ENCODE data around the gene CLPTM1L. TPM values are rescaled to one million over a fixed set of nuclear protein-coding genes. Genes with fewer than 3 reads are reported as not detected.
A peak's percentile ranks its signal among the peaks of the same experiment; 100 is the strongest.

The CLPTM1L gene
- total and polyA plus RNA-seq, 2 donors (not counting 1 experiment from before 2014, with no cell fraction given), result 78.4 to 99.9 TPM

DNA sequence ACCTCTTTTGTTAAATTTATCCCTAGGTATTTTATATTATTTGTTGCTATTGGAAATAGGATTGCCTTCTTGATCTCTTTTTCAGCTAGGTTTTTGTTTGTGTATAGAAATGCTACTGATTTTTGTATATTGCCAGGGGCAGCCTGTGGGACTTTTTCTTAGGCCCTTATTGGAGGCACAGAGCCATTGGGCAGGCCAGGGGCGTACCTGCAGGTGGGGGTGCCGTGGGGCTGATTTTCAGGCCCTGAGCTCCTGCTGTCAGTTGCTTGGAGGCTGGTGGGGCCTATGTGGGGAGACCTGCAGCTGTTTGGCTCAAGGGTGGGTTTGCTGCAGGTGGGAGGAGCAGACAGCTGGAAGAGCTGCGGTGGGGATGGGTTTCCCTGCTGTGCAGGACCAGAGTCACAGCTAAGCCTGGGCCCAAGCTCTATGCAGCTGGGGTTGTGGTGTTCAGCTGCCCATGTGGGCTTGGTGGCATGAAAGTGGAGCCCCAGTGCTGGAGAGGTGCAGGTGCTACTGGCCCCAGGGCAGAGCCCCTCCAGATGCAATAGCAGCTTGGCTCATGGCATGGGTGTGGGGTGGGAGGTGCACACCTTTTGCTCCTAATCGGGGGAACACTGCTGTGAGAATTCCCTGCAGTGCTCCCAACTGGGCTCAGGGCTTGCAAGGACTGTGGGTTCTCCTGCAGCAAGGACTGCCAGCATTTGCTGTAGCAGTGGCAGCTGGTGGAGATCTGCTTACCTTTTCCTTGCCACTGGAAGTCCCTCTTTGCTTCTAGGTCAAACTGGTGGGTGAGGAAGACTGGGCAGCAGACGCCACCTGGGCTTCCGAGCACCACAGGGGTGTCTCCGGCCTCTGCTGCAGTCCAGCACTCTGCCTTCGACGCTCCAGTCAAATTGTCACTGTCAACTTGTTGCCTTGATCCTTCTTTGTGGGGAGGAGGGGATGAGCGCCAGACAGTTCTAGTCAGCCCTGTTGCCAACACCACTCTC is 7.6 kb upstream of the CLPTM1L start:
- Histone ChIP-seq H4K20me1 (ENCODE audit: control insufficient read depth, insufficient read depth, low read length, poor library complexity, severe bottlenecking) (no peaks in the 10 kb centered on the region), H3K27me3 (replicated peaks in 1 of 4; ENCODE audit: control extremely low read depth in 1 of 4, control insufficient read depth in 3 of 4, insufficient read depth in 4 of 4, low read length in 3 of 4) (no peaks in the 10 kb centered on the region), H3K9me3 (ENCODE audit: control extremely low read depth in 1 of 3, control insufficient read depth in 2 of 3, insufficient read depth in 1 of 3, low read length in 2 of 3) (no peaks in the 10 kb centered on the region), H3K79me2 (ENCODE audit: control insufficient read depth, insufficient read depth, low read length) (no peaks in the 10 kb centered on the region), H3K9ac (ENCODE audit: low read length) (no peak overlapping the region), H3K36me3 (replicated peaks in 1 of 2; ENCODE audit: control extremely low read depth in 1 of 2, control insufficient read depth in 1 of 2, extremely low read depth in 1 of 2, insufficient read depth in 2 of 2, low read length in 1 of 2) (no peaks in the 10 kb centered on the region), H3K4me1 (ENCODE audit: control insufficient read depth in 2 of 2, insufficient read depth in 2 of 2, low read length in 2 of 2) (no peaks in the 10 kb centered on the region), H3K27ac (ENCODE audit: low read length in 2 of 2) (no peak overlapping the region), H3K4me3 (ENCODE audit: control extremely low read depth in 1 of 5, extremely low read depth in 1 of 5, insufficient read depth in 1 of 5, low read depth in 2 of 5, low read length in 4 of 5) (no peak overlapping the region), H2AFZ (ENCODE audit: insufficient read depth, low read depth, low read length, poor library complexity, severe bottlenecking) (no peak overlapping the region), H3K4me2 (replicated peaks; ENCODE audit: low read depth, low read length, poor library complexity, severe bottlenecking) (no peak overlapping the region)
- POLR2A ChIA-PET, result no interaction called here
- no peak for ATAC-seq (ENCODE audit: low read depth)
- H3K27ac Mint-ChIP-seq, result peak overlapping the region; percentile 21
- WGBS (ENCODE audit: insufficient coverage), result 80% methylated on average over 9 of the region's 10 CpGs
- H3K27me3 Mint-ChIP-seq, result no peaks in the 10 kb centered on the region
- H3K4me1 Mint-ChIP-seq, result no peaks in the 10 kb centered on the region
- intact Hi-C loops (cut with micrococcal nuclease), result no loop called here
- CTCF ChIA-PET, result interaction anchor here (1.8 kb wide), 1 partner anchor 28 kb away, joined by 4 read pairs; no protein-coding TSS in a partner anchor
- TF ChIP-seq, protein P1, sequence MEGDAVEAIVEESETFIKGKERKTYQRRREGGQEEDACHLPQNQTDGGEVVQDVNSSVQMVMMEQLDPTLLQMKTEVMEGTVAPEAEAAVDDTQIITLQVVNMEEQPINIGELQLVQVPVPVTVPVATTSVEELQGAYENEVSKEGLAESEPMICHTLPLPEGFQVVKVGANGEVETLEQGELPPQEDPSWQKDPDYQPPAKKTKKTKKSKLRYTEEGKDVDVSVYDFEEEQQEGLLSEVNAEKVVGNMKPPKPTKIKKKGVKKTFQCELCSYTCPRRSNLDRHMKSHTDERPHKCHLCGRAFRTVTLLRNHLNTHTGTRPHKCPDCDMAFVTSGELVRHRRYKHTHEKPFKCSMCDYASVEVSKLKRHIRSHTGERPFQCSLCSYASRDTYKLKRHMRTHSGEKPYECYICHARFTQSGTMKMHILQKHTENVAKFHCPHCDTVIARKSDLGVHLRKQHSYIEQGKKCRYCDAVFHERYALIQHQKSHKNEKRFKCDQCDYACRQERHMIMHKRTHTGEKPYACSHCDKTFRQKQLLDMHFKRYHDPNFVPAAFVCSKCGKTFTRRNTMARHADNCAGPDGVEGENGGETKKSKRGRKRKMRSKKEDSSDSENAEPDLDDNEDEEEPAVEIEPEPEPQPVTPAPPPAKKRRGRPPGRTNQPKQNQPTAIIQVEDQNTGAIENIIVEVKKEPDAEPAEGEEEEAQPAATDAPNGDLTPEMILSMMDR (IDR thresholded peaks at IDR 0.05), result no peak
- no peak for TF ChIP-seq EZH2 (IDR thresholded peaks at IDR 0.05; ENCODE audit: borderline replicate concordance, insufficient read depth, low read depth, low read length, poor library complexity, severe bottlenecking)
- no peak for DNase-seq
- H3K4me3 Mint-ChIP-seq, result no peak overlapping the region
- no peaks in the 10 kb centered on the region for H3K9me3 Mint-ChIP-seq (ENCODE audit: insufficient read depth)

DNA sequence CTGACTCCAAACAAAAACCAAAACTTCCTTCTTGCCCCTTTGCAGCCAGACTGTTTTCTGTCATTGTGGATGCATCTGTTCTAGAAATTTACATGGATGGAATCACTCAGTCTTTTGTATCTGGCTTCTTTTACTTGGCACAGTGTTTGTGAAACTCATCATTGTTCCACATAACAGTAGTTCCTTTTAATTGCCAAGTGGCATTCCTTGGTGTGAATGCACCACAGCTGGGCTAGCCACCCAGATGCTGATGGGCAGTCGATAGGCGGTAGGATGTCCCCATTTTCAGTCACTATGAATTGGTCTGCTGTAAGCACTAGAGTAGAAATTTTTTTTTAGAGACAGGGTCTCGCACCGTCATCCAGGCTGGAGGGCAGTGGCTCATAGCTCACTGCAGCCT is 6.3 kb upstream of the CLPTM1L start:
- Histone ChIP-seq H3K4me2 (replicated peaks; ENCODE audit: low read depth, low read length, poor library complexity, severe bottlenecking) (no peak overlapping the region), H3K27ac (ENCODE audit: low read length in 2 of 2) (no peak overlapping the region), H3K79me2 (ENCODE audit: control insufficient read depth, insufficient read depth, low read length) (no peaks in the 10 kb centered on the region), H4K20me1 (ENCODE audit: control insufficient read depth, insufficient read depth, low read length, poor library complexity, severe bottlenecking) (no peaks in the 10 kb centered on the region), H3K9me3 (ENCODE audit: control extremely low read depth in 1 of 3, control insufficient read depth in 2 of 3, insufficient read depth in 1 of 3, low read length in 2 of 3) (no peaks in the 10 kb centered on the region), H3K4me3 (ENCODE audit: control extremely low read depth in 1 of 5, extremely low read depth in 1 of 5, insufficient read depth in 1 of 5, low read depth in 2 of 5, low read length in 4 of 5) (no peak overlapping the region), H3K4me1 (ENCODE audit: control insufficient read depth in 2 of 2, insufficient read depth in 2 of 2, low read length in 2 of 2) (peaks cover 0 to under 1% of the 10 kb centered on the region in 2 donors), H3K27me3 (replicated peaks in 1 of 4; ENCODE audit: control extremely low read depth in 1 of 4, control insufficient read depth in 3 of 4, insufficient read depth in 4 of 4, low read length in 3 of 4) (no peaks in the 10 kb centered on the region), H2AFZ (ENCODE audit: insufficient read depth, low read depth, low read length, poor library complexity, severe bottlenecking) (no peak overlapping the region), H3K36me3 (replicated peaks in 1 of 2; ENCODE audit: control extremely low read depth in 1 of 2, control insufficient read depth in 1 of 2, extremely low read depth in 1 of 2, insufficient read depth in 2 of 2, low read length in 1 of 2) (no peaks in the 10 kb centered on the region), H3K9ac (ENCODE audit: low read length) (no peak overlapping the region)
- TF ChIP-seq, protein P1 (IDR thresholded peaks at IDR 0.05), result no peak
- TF ChIP-seq EZH2 (IDR thresholded peaks at IDR 0.05; ENCODE audit: borderline replicate concordance, insufficient read depth, low read depth, low read length, poor library complexity, severe bottlenecking), result no peak
- WGBS (ENCODE audit: insufficient coverage), result 93% methylated on average over 3 of the region's 4 CpGs
- DNase-seq (no peak), ATAC-seq (ENCODE audit: low read depth) (no peak)
- Mint-ChIP-seq H3K9me3 (ENCODE audit: insufficient read depth) (no peaks in the 10 kb centered on the region), H3K4me1 (peaks cover 4% of the 10 kb centered on the region), H3K27ac (no peak overlapping the region), H3K4me3 (no peak overlapping the region), H3K27me3 (no peaks in the 10 kb centered on the region)
- ChIA-PET CTCF (interaction anchor here (1.8 kb wide), 1 partner anchor 29 kb away, joined by 4 read pairs; no protein-coding TSS in a partner anchor), POLR2A (no interaction called here)
- intact Hi-C loops (cut with micrococcal nuclease), result no loop called here
